Lower leg skin (tissue), 4 donors: ENCODE data around the gene TMX3. TPM values are rescaled to one million over a fixed set of nuclear protein-coding genes. Genes with fewer than 3 reads are reported as not detected.

Experiments used
- DNase-seq, 2 donors: peaks; one replicate each; pipeline ENCODE4 v3.0.0-alpha.2; 2019; ENCODE audit warnings: low spot score in 2 of 2
- H3K4me3 ChIP-seq: fragments of 200-600 bp; sonication (generic); 2 replicates; pipeline ENCODE4 v1.5.1; 2017; ENCODE audit warnings: mild to moderate bottlenecking, low read depth; ENCODE audit not compliant: poor library complexity, severe bottlenecking
- POLR2A ChIP-seq, 2 donors: fragments of 450-650 bp; IDR thresholded peaks; one replicate each; pipeline ENCODE4 v1.6.1; 2016 to 2017; ENCODE audit warnings: antibody characterized with exemption in 2 of 2, mild to moderate bottlenecking in 1 of 2, moderate library complexity in 1 of 2
- intact Hi-C: fragments of 100-400 bp; cut with DNase I; formaldehyde crosslinking; loops from one replicate; pipeline ENCODE4 v1.15.0; 2023; ENCODE audit warnings: low total_unique reads
- total RNA-seq, 4 donors: library from RNA; depleted of rRNA; stranded (reverse); fragments of >200 nt; gene quantifications; one replicate each; pipeline ENCODE4 v1.1.0, GENCODE V29; 2016
- TF ChIP-seq, protein P1 (sequence below), 3 donors: fragments of 450-650 bp; IDR thresholded peaks; one replicate each; pipeline ENCODE4 v1.5.1; 2016; ENCODE audit warnings: antibody characterized with exemption in 3 of 3, mild to moderate bottlenecking in 3 of 3, moderate library complexity in 2 of 3

TMX3 gene
- total RNA-seq, 4 donors from 2014 or later: 20.6 to 28.9 (median 23.4) TPM

DNA sequence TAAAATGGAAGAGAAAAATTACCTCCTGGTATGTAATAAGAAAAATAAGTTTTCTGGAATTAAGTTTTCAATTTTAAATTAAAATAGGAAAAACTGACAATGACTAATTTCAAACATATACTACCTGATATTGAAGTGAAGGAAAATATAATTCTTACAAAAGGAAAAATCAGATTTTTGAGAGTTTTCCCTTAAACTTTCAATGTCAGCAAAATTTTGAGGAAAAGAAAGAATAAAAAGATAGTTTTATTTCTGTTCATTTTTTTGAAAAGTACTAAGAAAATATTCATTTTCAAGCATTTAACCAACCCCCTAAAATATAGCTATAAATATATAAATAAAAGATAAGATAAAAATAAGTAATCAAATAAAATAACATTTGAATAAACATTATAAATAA lies 87.1 kb downstream of the TMX3 start:
- TF ChIP-seq, protein P1, sequence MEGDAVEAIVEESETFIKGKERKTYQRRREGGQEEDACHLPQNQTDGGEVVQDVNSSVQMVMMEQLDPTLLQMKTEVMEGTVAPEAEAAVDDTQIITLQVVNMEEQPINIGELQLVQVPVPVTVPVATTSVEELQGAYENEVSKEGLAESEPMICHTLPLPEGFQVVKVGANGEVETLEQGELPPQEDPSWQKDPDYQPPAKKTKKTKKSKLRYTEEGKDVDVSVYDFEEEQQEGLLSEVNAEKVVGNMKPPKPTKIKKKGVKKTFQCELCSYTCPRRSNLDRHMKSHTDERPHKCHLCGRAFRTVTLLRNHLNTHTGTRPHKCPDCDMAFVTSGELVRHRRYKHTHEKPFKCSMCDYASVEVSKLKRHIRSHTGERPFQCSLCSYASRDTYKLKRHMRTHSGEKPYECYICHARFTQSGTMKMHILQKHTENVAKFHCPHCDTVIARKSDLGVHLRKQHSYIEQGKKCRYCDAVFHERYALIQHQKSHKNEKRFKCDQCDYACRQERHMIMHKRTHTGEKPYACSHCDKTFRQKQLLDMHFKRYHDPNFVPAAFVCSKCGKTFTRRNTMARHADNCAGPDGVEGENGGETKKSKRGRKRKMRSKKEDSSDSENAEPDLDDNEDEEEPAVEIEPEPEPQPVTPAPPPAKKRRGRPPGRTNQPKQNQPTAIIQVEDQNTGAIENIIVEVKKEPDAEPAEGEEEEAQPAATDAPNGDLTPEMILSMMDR (IDR thresholded peaks at IDR 0.05): no peak
- no peak for TF ChIP-seq POLR2A (IDR thresholded peaks at IDR 0.05)
- intact Hi-C loops: no loop called here
- DNase-seq: no peak
- no peak overlapping the region for H3K4me3 ChIP-seq

Other genes starting within 250 kb of the TMX3 start
- 1 to 10 TPM in 2 of 4 donors, under 1 TPM in 2; 0.72 to 2.1 (median 1.5) TPM for gene CCDC102B, start 83.0 kb upstream of the TMX3 start, total RNA-seq